Mesothelial cell of epicardium (in vitro differentiated cells): ENCODE measurements around the gene ATP6V1B1. TPM values are rescaled to one million over a fixed set of nuclear protein-coding genes. Genes with fewer than 3 reads are reported as not detected.

Experiments used
- DNase-seq, 2 experiments: peaks; one replicate each; pipeline ENCODE4 v3.0.0; 2021; ENCODE audit warnings: low spot score in 2 of 2; ENCODE audit not compliant: unreplicated experiment in 2 of 2
- H3K27ac Mint-ChIP-seq: 2 replicates; pipeline ENCODE4 v1.8.0; 2021; ENCODE audit warnings: mixed read lengths
- H3K27me3 Mint-ChIP-seq: 2 replicates; pipeline ENCODE4 v1.8.0; 2021; ENCODE audit warnings: low read depth, mixed read lengths
- H3K36me3 Mint-ChIP-seq: 2 replicates; pipeline ENCODE4 v1.8.0; 2021; ENCODE audit warnings: mixed read lengths
- H3K4me1 Mint-ChIP-seq: 2 replicates; pipeline ENCODE4 v1.8.0; 2021; ENCODE audit warnings: mixed read lengths
- H3K4me3 Mint-ChIP-seq: 2 replicates; pipeline ENCODE4 v1.8.0; 2021; ENCODE audit warnings: mild to moderate bottlenecking, moderate library complexity, mixed read lengths
- H3K9me3 Mint-ChIP-seq: 2 replicates; pipeline ENCODE4 v1.8.0; 2021; ENCODE audit warnings: mixed read lengths
- total RNA-seq: library from RNA; stranded (reverse); gene quantifications from 3 replicates; pipeline ENCODE4 v1.2.1, GENCODE V29; 2021
- TF ChIP-seq, protein P1 (sequence below): fragments of 200-600 bp; sonication (generic); IDR thresholded peaks from one replicate; pipeline ENCODE4 v1.5.0; 2021; ENCODE audit warnings: antibody characterized with exemption; ENCODE audit not compliant: unreplicated experiment

Gene ATP6V1B1
- total RNA-seq, 1 donor from 2014 or later: not detected

DNA sequence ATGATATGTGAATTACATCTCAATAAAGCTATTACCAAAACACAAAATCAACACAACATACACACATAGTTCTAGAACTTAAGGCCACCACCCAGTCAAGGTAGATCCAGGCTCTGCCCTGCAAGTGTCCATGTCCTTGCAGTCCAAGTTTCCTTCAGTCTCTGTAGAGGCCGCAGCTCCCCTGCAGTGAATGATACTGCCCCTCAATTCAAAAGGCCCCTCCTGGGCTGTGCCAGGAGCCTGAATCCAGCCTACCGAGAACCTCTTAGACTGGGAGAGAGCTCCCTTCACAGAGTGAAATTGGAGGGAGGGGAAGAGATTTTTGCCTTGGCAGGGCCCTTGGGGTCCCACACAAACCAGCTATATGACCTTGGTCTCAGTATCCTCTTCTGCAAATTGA, 42.5 kb upstream of the ATP6V1B1 start:
- no peak for DNase-seq
- Mint-ChIP-seq H3K27me3 (peaks cover 100% of the 10 kb centered on the region), H3K27ac (no peak overlapping the region), H3K36me3 (no peaks in the 10 kb centered on the region), H3K4me3 (no peak overlapping the region), H3K9me3 (no peaks in the 10 kb centered on the region), H3K4me1 (peaks cover 11% of the 10 kb centered on the region)
- TF ChIP-seq, protein P1, sequence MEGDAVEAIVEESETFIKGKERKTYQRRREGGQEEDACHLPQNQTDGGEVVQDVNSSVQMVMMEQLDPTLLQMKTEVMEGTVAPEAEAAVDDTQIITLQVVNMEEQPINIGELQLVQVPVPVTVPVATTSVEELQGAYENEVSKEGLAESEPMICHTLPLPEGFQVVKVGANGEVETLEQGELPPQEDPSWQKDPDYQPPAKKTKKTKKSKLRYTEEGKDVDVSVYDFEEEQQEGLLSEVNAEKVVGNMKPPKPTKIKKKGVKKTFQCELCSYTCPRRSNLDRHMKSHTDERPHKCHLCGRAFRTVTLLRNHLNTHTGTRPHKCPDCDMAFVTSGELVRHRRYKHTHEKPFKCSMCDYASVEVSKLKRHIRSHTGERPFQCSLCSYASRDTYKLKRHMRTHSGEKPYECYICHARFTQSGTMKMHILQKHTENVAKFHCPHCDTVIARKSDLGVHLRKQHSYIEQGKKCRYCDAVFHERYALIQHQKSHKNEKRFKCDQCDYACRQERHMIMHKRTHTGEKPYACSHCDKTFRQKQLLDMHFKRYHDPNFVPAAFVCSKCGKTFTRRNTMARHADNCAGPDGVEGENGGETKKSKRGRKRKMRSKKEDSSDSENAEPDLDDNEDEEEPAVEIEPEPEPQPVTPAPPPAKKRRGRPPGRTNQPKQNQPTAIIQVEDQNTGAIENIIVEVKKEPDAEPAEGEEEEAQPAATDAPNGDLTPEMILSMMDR: no peak

DNA sequence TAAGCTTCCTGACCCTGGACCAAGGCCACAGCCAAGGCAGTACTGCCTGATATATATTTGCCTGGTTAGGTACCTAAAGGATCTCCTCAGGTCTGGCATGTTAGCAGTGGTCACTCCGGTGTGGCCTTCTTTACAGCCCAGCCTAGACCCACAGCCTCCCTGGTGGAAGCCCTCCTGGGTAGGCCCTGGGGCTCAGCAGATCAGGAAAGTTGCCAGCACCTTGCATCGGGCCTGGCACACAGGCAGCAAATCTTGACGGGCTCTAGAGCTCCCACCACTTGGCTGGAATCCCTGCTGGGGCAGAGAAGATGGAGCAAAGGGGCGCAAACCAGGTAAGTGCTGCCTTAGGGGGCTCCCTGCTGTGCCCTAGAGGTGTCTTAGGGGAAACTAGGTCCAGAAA, 40.9 kb upstream of the ATP6V1B1 start:
- no peaks in the 10 kb centered on the region for H3K4me1 Mint-ChIP-seq

DNA sequence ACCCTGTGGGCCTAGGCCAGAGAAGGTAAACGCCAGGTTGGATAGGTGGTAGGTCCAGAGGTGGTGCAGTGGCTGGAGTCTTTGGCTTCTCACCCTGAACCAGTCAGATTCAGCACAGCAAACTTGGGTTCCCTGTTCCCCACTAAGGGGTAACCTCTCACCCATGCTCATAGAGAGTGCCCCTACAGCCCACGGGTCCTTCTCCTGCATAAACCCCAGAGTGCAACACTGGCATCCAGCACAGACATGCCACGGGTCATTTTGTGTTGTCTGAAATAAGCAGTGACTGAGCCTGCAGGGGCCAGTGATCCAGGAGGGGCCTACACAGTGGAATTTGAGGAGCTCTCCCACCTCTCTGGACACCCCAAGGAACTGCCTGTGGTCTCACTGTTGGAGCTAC, 40.5 kb upstream of the ATP6V1B1 start:
- TF ChIP-seq, protein P1: no peak
- Mint-ChIP-seq H3K4me3 (no peak overlapping the region), H3K27ac (no peak overlapping the region), H3K27me3 (peaks cover 100% of the 10 kb centered on the region), H3K4me1 (peaks cover 2% of the 10 kb centered on the region), H3K36me3 (no peaks in the 10 kb centered on the region), H3K9me3 (no peaks in the 10 kb centered on the region)
- DNase-seq: no peak

More for the DNA sequence above, 40.9 kb upstream of the ATP6V1B1 start:
- TF ChIP-seq, protein P1: no peak
- no peak overlapping the region for H3K27ac Mint-ChIP-seq
- no peaks in the 10 kb centered on the region for H3K9me3 Mint-ChIP-seq
- H3K27me3 Mint-ChIP-seq: peaks cover 100% of the 10 kb centered on the region
- no peak for DNase-seq
- no peak overlapping the region for H3K4me3 Mint-ChIP-seq
- no peaks in the 10 kb centered on the region for H3K36me3 Mint-ChIP-seq

DNA sequence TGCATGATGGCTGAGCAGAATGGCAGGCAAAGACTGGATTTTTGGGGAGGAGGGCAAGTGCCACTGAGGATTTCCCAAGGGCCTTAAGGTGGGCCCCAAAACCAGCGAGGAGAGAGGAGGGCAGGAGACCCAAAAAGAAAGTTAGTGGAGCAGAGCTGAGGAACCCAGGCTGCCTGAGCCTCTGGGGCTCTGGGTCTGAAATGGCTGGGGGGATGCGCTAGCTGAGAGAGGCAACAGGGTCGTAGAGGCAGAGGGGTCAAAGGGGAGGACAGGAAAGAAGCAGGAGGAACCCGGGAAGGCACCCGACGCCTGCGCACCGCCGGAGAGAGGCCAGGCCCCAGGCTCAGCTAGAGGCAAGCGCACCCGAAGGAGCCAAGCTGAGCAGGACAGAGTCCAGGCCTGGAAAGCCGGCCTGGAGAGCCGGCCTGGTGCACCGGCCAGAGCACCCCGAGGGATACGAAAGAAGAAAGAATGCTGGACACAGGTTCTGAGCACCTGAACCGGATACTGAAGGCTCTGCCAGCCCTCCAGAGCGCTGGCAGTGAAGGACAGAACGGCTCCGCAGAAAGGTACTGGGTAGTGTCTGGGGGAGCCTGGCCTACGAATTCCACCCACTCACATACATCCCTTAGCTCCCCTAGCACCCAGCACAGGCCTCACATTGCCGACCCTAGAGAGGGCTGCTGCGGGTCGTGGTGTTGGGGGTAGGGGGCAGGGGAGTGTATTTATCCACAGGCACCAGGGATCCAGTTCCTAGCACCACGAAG, 39.5 kb upstream of the ATP6V1B1 start:
- peaks cover 99% of the 10 kb centered on the region for H3K27me3 Mint-ChIP-seq
- no peak for DNase-seq
- H3K4me3 Mint-ChIP-seq: no peak overlapping the region
- H3K4me1 Mint-ChIP-seq: peaks cover 6% of the 10 kb centered on the region
- TF ChIP-seq, protein P1: no peak
- H3K9me3 Mint-ChIP-seq: no peaks in the 10 kb centered on the region
- no peak overlapping the region for H3K27ac Mint-ChIP-seq
- no peaks in the 10 kb centered on the region for H3K36me3 Mint-ChIP-seq

DNA sequence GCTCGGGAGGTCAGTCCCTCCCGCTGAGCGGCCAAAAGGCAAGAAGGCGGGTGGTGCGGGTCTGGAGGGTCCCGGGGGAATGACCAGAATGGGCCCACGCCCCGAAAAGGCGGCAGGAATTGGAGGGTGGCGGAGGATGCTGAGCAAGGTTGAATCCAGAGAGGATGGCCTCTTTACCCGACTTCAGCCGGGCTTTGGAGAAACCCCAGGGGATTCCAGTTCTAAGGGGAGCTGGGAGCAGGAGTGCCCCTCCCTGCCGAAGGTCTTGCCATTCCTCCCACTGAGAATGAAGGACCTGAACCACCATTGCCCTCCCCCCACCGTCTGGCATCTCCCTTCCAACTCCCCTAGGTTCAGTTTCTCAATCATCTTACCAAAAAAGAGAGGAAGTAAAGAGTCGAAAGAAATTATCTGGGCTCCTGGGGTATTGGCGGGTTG, 38.9 kb upstream of the ATP6V1B1 start:
- TF ChIP-seq, protein P1: no peak
- no peak overlapping the region for H3K4me3 Mint-ChIP-seq

More for the DNA sequence above, 38.9 kb upstream of the ATP6V1B1 start:
- no peak overlapping the region for H3K27ac Mint-ChIP-seq
- DNase-seq: no peak
- no peaks in the 10 kb centered on the region for H3K9me3 Mint-ChIP-seq
- no peaks in the 10 kb centered on the region for H3K36me3 Mint-ChIP-seq
- peaks cover 10% of the 10 kb centered on the region for H3K4me1 Mint-ChIP-seq
- peaks cover 99% of the 10 kb centered on the region for H3K27me3 Mint-ChIP-seq
